Measurements from ENCODE around the gene PPL.

The PPL gene

GRCh38 chr16:4945560-4946502 is 8.9 kb upstream of the PPL start (continued):
- TF ChIP-seq ZNF518A (tag by site-specific recombination; conservative IDR thresholded peaks at IDR 0.05; ENCODE audit: low read depth) (no peak), INSM2 (tag by site-specific recombination; IDR thresholded peaks at IDR 0.05) (no peak), ZNF704 (tag by site-specific recombination; IDR thresholded peaks at IDR 0.05) (no peak), ZNF558 (tag by site-specific recombination; IDR thresholded peaks at IDR 0.05) (no peak), SP2 (tag by site-specific recombination; IDR thresholded peaks at IDR 0.05) (peak; percentile 42), ZBTB1 (tag by site-specific recombination; IDR thresholded peaks at IDR 0.05) (no peak), ZNF112 (tag by site-specific recombination; IDR thresholded peaks at IDR 0.05) (no peak), KLF17 (tag by site-specific recombination; IDR thresholded peaks at IDR 0.05) (peak; percentile 81; the same call in 1 of the 2 replicates), ZNF660 (tag by site-specific recombination; IDR thresholded peaks at IDR 0.05) (no peak), ZNF629 (tag by site-specific recombination; IDR thresholded peaks at IDR 0.05) (no peak), ZNF10 (tag by site-specific recombination; IDR thresholded peaks at IDR 0.05) (0 out of 2 replicates have a peak, but pooled peaks have one; percentile 9), ZNF555 (tag by site-specific recombination; conservative IDR thresholded peaks at IDR 0.05) (no peak), FEZF1 (tag by site-specific recombination; IDR thresholded peaks at IDR 0.05) (no peak), ZNF449 (tag by site-specific recombination; IDR thresholded peaks at IDR 0.05) (peak; percentile 84), HOXD13 (CRISPR knock-in tag; IDR thresholded peaks at IDR 0.05; ENCODE audit: borderline replicate concordance) (no peak), ZNF23 (tag by site-specific recombination; IDR thresholded peaks at IDR 0.05; ENCODE audit: borderline replicate concordance) (no peak), ZNF600 (tag by site-specific recombination; IDR thresholded peaks at IDR 0.05) (peak; percentile 58), PBX3 (CRISPR knock-in tag; IDR thresholded peaks at IDR 0.05) (no peak), PRDM10 (tag by site-specific recombination; IDR thresholded peaks at IDR 0.05) (peak; percentile 17; the same call in 1 of the 2 replicates), ZNF664 (tag by site-specific recombination; IDR thresholded peaks at IDR 0.05) (no peak), ZFP37 (tag by site-specific recombination; IDR thresholded peaks at IDR 0.05) (no peak), IKZF3 (tag by site-specific recombination; IDR thresholded peaks at IDR 0.05) (0 out of 2 replicates have a peak, but pooled peaks have one; percentile 16)

Measured in HEK293 (cell line).